ENCODE data around the gene DOCK1.

The DOCK1 gene

DNA sequence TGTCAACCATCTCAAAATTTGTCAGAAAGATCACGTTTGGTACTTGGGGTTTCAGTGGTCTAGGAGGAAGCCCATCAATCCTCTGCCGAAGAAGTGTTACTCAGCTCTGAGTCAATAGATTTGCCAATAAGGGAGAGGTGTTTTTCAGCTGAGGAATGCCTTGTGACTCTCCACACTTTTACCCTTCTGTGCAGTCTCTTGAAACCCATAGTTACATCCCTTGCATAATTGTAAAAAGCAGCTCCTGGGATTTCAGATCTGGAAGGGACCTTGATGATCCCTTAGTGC lies 243.6 kb downstream of the DOCK1 start:
- DNase-seq: no peak

DNA sequence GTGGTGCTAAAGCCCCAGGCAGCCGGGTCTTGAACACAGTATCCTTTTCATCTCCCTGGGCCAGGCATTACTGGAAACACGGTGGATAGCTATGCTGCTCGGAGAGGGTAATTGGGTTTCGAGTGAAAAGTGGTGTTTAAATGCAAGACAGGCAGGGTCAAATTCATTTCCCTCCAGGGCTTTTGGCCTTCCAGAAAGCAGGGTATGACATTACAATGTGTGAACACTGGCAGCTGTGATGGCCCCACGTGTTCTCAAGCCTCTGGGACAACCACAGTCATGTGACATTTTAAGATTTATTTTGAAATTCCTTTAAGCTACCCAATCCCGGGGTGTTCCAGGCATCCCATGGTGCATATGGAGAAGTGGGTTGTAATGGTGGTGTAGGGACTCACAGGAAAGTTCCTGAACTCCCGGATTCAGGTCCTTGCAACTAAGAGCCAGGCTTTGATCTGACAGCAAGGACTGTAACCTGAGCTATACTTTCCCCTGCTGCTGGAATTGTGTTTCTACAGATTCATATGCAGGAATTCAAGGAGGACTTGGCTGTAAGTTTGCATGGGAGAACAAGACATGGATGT lies 244.4 kb downstream of the DOCK1 start:
- no peak for DNase-seq

DNA sequence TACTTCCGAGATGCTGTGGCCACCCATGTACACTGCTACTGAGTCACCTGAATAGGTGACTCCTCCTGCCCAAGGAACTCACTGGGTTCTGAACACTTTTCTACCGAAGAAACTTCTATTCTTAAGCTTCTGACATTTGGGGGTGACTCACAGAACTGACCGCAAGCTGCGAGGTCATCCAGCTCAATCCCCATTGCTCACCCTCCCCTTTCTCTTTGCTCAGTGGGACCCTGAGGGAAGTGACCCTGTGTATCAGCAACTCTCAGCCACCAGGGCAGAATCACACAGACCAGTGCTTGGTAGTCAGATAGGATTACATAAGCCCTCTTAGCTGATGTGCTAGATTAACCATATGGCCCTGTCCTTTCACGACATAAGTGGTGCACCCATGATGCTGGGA lies 244.9 kb downstream of the DOCK1 start:
- no peak for DNase-seq

DNA sequence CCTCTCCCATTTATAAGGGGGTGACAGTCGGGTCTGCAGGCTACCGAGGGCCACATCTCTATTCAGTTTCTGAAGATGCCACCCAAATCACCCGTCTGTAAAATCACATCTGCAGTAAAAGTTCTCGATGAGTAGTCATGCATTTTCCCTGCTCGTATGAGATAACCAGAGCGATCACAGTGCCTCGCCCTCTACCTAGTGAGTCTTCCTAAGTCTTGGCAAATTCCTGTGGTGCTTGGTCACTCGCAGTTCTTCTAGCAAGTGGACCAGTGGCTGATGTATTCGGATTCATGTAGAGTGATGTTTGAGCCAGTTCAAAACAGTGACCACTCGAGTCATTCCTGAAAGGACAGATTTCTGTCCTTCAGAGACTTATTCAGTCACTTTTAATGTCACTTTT lies 246.3 kb downstream of the DOCK1 start:
- DNase-seq: no peak

DNA sequence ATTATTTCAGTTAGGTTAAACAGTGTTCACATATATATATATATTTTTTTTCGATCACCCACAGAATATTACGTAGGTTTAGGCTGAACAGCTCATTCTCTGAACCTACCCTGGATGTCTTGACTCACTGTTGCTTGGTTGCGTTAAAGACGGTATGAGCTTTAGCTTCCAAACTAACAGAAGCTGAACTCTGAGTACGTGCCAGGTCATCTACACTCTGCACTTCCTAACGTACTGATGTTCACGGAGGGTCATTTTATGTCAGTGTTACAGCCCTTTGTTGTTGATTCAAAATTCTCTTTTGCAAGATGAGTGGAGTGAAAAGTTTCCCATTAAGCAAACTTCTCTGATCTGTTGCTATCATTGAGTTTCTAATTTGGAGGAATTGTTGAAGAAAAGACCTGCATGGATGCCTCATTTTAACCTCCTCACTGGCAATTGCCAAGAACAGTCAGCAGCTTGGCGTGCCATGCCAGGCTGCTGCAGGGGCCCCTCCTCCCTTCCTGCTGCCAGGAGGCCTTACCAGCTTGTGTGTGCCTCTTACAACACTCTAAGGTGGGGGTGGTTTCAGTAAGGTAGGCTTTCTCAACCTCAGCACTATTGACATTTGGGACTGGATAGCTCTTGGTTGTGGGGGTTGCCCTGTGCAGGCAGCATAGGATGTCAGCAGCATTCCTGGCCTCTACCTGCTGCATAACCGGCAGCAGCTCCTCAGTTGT lies 246.9 kb downstream of the DOCK1 start:
- DNase-seq: no peak

DNA sequence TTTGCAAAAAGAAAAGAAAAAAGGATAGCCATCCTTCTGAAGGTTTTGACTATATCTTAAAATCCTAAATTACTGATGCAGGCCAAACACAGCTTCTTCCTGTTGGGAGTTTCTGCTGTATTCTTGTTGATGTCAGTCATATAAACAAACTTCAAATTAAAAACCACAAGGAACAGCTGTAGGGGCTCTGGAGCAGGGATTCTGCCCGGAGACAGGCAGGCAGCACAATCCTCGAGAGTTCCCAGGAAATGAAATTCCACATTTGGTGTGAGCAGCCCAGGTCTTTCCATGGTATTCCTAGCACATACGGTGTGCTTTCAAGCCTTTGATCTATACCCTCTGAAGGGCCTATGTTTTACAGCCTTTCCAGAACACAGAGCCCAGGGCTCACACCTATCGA lies 248.0 kb downstream of the DOCK1 start:
- no peak for DNase-seq

DNA sequence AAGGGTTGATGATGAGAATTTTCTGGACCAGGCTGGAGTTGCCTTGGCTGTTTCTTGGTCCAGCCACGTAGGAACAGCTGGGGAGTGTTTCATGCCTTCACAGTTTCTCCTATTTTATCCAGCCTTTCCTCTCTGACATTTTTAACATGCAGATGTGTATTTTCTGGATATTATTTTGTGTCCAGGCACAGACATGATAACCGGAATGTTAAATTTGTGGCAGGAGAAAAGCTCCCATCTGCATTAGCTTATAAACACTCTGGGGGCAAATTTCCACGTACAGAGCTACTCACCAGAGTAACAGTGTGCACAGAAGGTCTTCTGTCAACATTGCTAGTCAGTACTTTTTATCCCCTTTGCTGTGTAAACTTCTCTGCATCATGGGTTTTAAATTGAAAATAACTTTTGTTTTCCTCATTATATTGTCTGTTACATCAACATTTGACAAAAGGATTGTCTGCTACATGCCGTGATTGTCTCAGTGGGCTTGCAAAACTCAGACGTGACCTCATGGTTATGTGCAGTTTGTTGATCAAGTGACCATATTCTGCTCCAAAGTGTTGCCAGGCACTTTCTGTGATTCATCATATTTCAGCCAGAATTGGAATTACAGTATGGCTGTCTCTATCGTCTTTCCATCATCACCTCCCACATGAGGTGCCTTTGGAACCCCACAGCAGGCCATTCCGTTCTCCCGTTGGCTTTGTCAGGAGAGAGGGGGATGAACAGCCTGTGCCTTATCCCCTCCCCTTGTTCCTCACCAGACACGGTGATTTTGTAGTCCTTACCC lies 249.8 kb downstream of the DOCK1 start:
- no peak for DNase-seq

DNA sequence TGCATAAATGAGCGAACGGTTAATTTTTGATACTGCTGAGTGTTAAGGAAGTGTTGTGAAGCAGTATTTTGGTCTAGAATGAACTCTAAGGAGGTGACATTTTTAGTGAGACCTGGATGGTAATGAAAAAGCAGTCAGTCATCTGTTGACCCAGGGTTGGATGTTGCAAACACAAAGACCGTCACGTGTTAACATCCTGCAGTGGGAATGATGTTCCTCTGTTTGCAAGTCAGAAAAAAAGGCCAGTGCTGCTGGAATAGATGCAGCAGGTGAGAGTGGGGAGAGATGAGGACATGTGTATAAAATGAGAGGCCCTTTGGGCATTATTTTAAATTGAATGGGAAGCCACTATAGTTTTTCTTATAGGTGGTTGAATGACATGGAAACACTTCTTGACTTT lies 251.9 kb downstream of the DOCK1 start:
- DNase-seq: no peak

DNA sequence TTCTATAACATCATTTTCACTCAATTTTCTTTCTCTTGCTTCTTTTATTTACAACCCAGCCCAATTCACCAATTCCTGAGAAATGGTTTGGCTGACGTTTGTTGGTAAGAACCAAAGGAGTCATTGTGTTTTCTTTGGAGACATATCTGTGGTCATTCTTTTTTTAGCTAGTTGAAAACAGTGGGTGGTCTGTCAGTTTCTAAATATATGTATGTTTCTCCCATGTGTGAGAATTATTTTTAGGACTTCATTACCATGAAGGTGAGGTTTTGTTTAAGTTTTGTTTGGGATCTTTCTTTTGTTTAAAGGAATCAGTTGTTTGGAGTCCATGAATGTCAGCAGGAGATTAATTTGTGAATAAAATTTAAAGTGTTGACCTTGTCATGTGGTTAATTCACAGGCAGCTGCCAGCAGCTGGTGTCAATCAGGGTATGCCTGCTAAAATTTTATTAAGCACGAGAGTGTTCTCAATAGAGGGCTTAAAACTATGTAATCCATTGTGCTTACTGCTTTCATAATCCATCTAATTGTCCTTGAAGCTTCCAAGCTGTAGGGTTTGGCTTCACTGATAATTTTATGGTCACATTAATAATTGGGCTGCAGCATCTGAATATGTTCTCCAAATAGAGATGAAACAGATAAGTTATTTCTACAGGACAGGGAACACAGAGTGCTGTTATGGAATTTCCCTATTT lies 252.4 kb downstream of the DOCK1 start:
- DNase-seq: no peak

DNA sequence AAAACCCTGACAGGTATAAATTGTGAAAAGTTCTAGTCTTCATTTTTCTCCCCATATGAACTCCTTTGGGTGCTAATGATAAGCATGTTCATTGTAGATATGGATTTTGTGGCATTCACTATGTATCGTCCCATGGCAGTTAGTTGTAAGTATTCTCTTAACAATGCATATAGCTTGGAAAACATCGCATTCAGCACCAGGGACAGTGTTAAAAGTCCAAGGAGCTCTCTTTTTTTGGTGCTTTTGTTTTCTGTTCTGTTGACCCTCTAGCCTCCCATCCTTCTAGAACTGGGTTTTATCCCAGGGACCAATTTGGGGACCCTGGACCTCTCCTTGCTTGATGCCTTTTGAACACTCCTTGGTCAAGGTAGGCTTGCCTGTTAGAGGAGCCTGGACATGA lies 253.4 kb downstream of the DOCK1 start:
- DNase-seq: no peak

DNA sequence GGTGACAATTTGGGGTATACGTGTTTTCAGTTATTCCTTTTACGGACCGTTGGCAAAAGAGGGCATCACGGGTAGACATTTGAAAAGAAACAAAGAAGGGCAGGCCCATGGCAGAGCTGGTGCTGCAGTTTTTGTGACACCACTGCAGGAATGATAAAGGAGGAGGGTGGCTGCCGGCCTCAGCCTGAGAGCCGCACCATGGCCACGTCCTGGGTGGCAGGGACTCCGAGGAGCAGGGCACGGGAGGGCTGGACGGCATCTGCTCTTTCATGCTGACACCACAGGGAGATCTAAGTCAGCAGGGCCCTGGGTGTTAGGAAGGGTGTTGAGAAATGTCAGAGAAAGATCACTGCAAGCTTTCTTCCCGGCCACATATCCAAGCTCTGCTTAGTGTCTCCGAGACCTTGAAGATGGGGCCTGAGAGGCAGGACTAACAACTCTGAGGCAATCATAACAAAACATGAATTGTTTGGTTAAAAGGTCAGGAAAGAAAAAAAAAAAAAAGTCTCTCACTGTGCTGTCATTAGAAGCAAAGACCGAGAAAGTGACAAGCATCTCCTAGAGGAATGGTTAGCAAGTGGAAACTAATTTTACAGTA lies 254.5 kb downstream of the DOCK1 start:
- no peak for DNase-seq

DNA sequence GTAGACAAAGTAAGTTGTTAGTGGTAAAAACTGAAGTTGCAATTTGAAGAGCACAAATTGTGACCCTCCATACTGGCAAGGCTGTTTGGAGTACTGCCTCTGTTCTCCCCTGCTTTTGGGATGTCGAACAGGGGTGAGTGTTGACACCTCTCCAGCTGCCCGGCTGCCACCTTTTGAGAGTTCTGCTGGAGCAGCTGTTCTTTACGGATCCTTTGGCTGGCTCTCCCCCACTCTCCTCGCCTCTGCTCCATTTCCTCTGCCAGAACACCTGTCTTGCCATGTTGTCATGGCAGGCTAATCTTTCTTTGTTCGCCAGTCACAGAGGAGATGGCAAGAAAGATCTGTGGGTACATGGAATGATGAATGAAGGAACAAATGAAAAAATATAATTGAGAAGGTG lies 256.3 kb downstream of the DOCK1 start:
- no peak for DNase-seq

DNA sequence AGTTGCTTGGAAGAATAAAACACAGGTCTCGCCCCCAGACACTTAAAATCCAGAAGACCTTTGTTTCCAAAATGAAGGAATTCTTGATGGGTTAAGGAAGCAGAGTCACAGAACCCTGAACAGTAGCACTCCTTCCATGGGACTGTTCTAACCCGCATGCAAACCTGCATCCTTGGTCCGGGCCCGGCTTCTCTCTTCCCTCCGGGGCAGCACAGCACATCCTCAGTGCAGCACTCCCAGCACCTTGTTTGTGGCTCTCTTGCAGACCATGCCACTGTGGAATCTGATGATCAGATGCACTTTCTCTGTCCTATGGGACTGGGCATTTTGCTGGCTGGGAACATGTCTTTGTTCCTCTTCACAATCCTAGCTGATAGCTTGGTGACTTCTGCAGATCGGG lies 257.6 kb downstream of the DOCK1 start:
- no peak for DNase-seq

DNA sequence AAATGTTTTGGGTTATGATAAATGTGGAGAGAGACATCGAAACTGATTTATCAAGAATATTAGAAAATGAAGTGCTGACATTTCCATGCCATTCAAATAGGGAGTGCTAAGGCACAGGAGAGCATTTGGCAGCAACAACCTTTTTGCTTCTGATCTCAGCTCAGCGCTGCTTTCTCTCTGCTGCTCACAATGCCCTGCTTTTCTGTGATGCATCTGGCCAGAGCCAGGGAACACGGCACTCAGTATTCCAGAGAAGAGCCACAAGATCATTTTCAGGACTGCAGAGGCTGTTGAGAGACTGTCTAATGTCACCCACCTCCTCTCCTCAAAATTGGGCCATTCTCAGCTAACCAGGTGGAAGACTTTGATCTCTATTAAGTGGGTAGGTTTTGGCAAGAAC lies 263.0 kb downstream of the DOCK1 start:
- no peak for DNase-seq

DNA sequence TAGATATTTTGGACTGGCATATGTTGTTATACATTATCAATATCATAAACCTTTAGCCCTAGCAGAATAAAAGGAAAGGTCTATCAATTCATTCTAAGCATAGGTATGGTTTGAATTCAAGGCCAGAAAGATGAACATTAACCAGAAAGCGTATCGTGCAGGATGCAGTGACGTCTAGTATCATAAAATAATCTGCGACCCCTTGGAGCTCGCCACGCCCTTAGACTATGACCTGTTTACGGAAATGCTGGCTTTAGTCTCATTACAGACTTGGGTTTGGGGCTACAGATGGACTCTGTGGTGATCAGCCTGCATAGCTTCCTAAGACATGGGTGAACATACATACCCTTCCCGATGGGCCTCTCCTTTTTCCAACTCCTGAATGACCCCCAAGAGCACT lies 269.6 kb downstream of the DOCK1 start:
- no peak for DNase-seq

DNA sequence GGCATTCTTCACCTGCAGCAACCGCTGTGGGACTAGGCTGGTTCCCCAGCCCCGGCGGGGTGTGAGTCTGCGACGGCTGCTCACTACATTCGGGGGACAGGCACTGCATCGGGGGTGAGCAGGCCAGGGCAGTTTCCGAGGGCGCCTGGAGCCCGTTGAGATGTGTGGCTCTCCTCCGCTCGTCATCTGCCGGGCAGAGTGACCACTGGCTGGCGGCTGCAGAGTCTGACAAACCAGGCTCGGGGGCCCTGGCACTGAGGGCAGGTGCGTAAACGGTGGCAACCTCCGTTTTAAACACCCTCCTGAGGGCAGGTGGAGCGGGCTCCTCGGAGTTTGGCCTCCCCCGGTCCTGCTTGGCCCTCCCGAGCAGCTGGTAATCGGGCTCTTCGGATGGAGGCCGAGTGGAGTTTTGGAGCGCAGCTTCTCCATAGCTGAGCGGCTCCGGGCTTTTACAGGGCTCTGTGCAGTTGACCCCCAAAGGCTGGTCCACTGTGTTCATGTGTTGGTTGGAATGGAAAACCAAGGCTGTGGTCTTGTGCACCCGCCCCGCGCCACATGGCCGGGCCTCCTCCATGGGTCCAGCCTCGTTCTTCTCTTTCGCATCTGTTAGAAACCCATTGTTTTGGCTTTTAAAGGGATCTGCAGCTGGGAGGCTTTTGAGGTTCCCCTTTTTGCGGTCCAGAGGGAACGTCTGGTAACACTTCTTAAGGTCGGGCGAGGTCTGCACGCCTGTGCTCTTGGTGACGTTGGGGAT lies 270.3 kb downstream of the DOCK1 start:
- no peak for DNase-seq

DNA sequence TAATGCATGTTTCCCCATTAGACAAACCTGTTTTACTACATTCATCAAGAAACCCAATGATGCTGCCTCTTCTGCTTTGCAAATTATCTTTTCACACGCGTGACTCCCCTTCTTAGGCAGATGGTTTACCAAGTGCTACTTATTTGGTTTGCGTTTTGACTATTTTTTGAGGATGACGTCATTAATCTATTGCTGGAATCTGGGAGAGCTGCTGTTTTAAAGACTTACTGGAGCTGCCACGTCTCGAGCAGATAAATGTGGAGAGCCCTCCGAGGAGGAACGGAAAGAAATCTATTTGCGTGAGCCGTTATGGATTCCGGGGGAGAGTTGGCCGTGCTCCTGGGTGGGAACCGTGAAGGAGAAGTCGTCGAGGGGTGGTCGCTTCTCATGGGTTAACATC lies 271.4 kb downstream of the DOCK1 start:
- DNase-seq: no peak

DNA sequence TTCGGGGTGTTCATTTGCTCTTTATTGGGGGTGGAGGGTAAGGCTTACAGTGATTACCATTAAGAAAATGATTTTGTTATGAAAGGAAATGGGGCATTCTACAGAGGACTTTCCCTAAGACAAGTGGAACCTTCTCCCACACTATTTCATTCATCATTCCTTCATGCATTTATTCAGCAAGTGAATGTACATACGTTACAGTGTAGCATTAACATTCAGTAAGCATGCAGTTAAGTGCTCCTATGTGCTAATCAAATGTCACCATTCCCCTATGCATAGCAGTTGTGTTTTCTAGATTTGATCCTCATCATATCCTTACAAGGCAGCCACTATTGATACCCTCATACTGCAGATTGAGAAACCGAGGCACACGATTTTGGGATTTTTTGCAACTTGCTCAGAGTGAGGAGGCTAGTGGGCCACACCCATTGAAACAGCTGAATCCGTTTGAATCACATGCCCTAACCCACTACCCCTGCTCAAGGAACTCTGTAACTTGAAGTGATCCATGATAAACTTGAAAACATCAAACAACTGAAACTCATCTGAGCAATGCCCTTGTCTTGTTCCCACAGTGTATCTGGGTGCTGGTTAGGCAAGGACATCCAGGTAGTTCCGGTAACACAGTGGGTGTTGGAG lies 274.5 kb downstream of the DOCK1 start:
- no peak for DNase-seq

DNA sequence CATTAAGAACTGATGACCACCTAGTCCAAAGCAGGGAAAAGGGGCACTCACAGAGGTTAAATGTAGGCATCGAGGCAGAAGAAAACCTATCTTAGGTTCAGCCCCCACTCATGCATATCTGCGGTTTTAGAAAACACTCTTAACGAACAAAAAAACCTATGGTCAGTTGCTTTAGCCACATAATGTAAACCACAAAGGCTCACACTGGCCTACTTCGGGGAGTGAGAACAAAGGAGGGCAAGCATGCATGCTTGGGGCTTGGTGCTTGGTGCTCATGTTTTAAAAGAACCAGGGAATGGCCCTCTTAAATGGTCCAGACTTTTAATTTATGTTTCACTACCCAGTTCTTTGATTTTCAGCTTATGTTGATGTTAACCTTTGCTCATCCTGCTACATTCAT lies 276.9 kb downstream of the DOCK1 start:
- no peak for DNase-seq

DNA sequence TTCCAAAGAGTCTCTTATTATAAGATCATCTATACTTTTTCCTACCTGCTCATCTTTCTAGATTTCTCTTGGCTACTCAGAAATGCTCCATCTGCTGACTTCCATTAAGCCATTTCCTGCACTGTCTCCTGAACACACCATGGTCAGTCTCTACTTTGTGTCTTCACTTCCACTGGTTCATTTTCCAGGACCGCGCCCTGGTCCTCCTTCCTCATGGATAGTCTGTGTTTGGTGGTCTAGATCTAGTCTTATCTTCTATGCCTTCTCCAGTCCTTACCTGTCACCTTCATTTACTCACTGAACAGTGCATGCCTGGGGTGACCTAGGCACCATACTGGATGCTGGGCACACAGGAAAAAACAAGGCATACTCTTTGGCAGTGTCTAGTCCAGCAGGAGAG lies 279.4 kb downstream of the DOCK1 start:
- DNase-seq: no peak

DNA sequence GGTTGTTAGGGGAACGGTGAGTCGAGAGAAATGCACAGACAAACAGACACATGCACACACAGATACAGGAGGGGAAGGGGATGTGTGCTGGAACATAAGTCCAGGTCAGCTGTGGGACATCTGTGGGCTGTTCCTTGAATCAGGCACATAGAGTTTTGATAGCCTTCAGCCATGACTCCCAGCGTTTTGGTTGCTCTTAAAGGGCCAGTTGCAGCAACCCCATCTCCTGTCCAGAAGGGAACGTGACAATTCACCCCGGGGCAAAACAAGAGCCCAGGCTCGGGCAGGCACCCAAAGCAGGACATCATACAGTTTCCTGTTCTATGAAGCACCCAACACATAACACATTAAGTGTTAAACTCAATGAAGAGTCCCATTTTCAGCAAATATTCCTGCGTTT lies 281.6 kb downstream of the DOCK1 start:
- DNase-seq: no peak

DNA sequence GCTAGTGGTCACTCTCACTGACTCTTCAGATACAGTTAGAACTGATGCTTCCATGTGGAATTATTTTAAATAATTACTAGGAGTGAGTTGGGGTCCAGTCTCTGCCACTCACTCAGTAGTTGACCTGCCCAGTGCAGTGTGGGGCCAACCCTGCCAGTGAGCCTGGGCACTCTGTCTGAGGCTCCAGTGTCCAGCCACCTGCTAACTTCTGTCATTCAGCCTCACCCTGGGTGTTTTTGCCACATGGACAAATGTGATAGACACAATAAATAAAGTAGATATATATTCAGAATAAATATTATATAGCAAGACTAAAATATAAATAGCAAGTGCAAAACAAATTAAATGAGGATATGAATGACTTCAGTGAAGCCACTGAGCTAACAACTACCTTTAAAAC lies 284.0 kb downstream of the DOCK1 start:
- no peak for DNase-seq

All from NK-92 treated with Interleukin-12 subunit alpha and Interleukin-12 subunit beta, amount 100 ng/mL, for 24 hours (cell line).